Lower leg skin (tissue), 4 donors: ENCODE measurements around the gene SIL1. TPM values are rescaled to one million over a fixed set of nuclear protein-coding genes. Genes with fewer than 3 reads are reported as not detected.
"Not testable (repeated sequence)": the region's sequence is repeated elsewhere in the genome, so short reads cannot be mapped to it uniquely, and the experiment has no call there.

Experiments used
- DNase-seq, 2 donors: peaks; one replicate each; pipeline ENCODE4 v3.0.0-alpha.2; 2019; ENCODE audit warnings: low spot score in 2 of 2
- H3K4me3 ChIP-seq: fragments of 200-600 bp; sonication (generic); 2 replicates; pipeline ENCODE4 v1.5.1; 2017; ENCODE audit warnings: mild to moderate bottlenecking, low read depth; ENCODE audit not compliant: poor library complexity, severe bottlenecking
- POLR2A ChIP-seq, 2 donors: fragments of 450-650 bp; IDR thresholded peaks; one replicate each; pipeline ENCODE4 v1.6.1; 2016 to 2017; ENCODE audit warnings: antibody characterized with exemption in 2 of 2, mild to moderate bottlenecking in 1 of 2, moderate library complexity in 1 of 2
- WGBS, 2 donors: methylation state at CpG; one replicate each; pipeline ENCODE4 v1.1.5; 2018; 5-methylcytosine and 5-hydroxymethylcytosine counted together
- intact Hi-C: fragments of 100-400 bp; cut with DNase I; formaldehyde crosslinking; loops from one replicate; pipeline ENCODE4 v1.15.0; 2023; ENCODE audit warnings: low total_unique reads
- total RNA-seq, 4 donors: library from RNA; depleted of rRNA; stranded (reverse); fragments of >200 nt; gene quantifications; one replicate each; pipeline ENCODE4 v1.1.0, GENCODE V29; 2016
- TF ChIP-seq, protein P1 (sequence below), 3 donors: fragments of 450-650 bp; IDR thresholded peaks; one replicate each; pipeline ENCODE4 v1.5.1; 2016; ENCODE audit warnings: antibody characterized with exemption in 3 of 3, mild to moderate bottlenecking in 3 of 3, moderate library complexity in 2 of 3

Gene SIL1
- total RNA-seq, 4 donors from 2014 or later, result 35.1 to 45.4 (median 39.3) TPM

DNA sequence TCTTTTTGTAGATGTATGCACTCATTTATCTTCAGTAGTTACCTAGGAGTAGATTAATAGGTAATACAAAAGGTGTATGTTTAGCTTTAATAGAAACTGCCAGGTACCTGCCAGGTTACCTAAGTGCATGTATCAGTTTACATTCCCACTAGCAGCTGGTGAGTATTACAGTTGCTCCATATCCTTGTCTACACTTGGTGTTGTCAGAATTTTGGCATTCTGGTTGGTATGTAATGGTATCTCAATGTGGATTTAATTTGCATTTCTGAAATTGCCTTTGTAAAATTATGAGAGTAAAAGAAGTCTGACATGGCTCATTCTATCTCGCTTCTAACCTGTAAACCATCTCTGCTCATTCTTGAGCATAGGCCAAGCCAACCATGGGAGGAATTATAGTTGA, 38.3 kb upstream of the SIL1 start:
- WGBS, 2 donors, result 97 to 100% methylated on average over 1 of the region's 1 CpG

DNA sequence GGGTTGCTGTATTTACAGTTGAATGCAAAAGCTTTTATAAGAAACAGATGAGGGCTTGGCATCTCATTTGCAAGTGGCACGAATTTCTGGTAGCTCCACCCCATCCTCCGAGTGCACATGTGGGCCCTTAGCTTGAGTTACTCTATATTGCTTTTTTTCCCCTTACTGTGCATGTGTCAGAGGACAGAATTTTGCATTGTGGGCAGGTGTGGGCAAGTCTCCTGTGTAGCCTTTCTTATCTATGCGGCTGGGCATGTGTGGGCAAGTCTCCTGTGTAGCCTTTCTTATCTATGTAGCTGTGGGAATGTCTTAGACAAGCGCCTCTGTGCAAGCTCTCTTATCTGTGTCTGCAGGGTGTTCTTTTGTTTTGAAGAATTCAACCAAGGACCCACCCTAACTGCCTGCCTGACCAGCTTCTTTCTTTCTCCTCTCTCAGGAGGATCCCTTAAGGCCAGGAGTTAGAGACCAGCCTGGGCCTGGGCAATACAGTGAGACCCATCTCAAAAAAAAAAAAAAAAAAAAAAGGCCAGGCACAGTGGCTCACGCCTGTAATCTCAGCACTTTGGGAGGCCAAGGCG, 34.1 kb upstream of the SIL1 start:
- intact Hi-C loops, result no loop called here
- WGBS, 2 donors, result 50 to 61% methylated on average over 6 of the region's 6 CpGs
- no peak overlapping the region for H3K4me3 ChIP-seq
- DNase-seq, result peak in 1 of 2 donors; percentile 52
- no peak for TF ChIP-seq POLR2A (IDR thresholded peaks at IDR 0.05)
- TF ChIP-seq, protein P1, sequence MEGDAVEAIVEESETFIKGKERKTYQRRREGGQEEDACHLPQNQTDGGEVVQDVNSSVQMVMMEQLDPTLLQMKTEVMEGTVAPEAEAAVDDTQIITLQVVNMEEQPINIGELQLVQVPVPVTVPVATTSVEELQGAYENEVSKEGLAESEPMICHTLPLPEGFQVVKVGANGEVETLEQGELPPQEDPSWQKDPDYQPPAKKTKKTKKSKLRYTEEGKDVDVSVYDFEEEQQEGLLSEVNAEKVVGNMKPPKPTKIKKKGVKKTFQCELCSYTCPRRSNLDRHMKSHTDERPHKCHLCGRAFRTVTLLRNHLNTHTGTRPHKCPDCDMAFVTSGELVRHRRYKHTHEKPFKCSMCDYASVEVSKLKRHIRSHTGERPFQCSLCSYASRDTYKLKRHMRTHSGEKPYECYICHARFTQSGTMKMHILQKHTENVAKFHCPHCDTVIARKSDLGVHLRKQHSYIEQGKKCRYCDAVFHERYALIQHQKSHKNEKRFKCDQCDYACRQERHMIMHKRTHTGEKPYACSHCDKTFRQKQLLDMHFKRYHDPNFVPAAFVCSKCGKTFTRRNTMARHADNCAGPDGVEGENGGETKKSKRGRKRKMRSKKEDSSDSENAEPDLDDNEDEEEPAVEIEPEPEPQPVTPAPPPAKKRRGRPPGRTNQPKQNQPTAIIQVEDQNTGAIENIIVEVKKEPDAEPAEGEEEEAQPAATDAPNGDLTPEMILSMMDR (IDR thresholded peaks at IDR 0.05), result no peak

More for the DNA sequence above, 38.3 kb upstream of the SIL1 start:
- H3K4me3 ChIP-seq, result no peak overlapping the region
- TF ChIP-seq, protein P1 (IDR thresholded peaks at IDR 0.05), result no peak
- TF ChIP-seq POLR2A (IDR thresholded peaks at IDR 0.05), result no peak
- DNase-seq, result no peak
- intact Hi-C loops, result no loop called here

DNA sequence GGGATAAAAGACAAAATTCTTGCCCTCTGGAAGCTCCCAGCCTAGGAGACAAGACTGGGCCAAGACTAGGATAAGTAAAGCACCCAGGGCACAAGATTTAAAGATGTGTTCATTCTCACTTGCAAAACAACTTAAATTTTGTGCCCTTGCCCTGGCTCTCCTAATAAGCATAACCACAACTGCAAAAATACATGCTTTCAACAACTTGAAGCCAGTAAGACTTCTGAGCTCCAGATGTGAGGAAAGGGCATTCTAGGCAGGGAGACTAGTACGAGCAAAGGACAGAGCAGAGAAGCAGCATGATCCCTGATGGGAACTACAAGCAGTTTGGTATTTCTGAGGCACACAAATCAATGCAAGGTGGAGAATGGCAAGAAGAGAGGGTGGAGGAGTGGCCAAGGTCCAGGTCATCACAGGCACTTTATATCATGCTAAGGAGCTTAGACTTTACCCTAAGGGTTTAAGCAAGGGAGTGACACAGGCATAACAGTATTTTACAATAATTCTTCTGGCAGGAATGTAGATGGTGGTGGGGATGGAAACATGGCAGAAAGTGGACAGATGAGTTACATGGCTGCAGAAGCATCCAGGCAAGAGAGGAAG, 30.1 kb upstream of the SIL1 start:
- no peak for DNase-seq
- no peak overlapping the region for H3K4me3 ChIP-seq
- intact Hi-C loops, result no loop called here
- 82 to 84% methylated on average over 1 of the region's 1 CpG for WGBS, 2 donors
- TF ChIP-seq POLR2A (IDR thresholded peaks at IDR 0.05), result no peak
- TF ChIP-seq, protein P1 (IDR thresholded peaks at IDR 0.05), result no peak

DNA sequence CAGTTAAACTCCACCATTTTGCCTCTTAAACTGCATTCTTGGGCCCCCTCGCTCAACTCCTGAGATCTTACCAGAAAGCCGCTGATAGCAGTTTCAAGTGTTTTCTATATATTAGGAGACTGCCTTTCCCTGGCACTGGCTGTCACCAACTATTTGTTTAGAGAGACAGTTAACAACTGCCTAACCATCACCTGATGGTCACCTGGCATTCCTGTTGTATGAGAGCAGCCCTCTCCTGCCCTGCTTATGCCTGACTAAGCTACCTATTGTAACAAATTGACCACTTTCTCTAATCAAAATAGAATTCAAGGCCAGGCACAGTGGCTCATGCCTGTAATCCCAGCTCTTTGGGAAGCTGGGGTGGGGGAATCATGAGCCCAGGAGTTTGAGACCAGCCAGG, 28.0 kb upstream of the SIL1 start:
- DNase-seq, result no peak
- WGBS, 2 donors, result 97 to 100% methylated on average over 2 of the region's 2 CpGs

DNA sequence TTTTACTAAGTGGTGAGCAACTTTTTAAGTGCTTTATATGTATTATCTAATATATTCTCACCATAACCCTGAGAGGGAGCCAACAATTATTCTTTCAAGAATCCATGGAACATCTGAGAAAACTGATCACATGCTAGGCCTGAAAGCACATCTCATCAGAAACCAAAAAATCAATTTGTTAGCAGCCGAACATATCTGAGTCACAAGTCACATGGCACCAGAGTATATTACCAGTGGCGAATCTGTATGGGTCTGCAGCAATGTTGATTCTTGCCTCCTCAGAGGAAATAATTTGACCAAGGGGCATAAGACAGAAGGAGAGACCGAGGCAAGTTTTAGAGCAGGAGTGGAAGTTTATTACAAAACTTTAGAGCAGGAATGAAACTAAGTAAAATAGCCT, 25.3 kb upstream of the SIL1 start:
- intact Hi-C loops, result no loop called here
- no peak for DNase-seq
- no peak for TF ChIP-seq POLR2A (IDR thresholded peaks at IDR 0.05)
- TF ChIP-seq, protein P1 (IDR thresholded peaks at IDR 0.05), result no peak
- 62 to 76% methylated on average over 3 of the region's 3 CpGs for WGBS, 2 donors
- no peak overlapping the region for H3K4me3 ChIP-seq

More for the DNA sequence above, 28.0 kb upstream of the SIL1 start:
- intact Hi-C loops, result no loop called here
- H3K4me3 ChIP-seq, result no peak overlapping the region
- TF ChIP-seq, protein P1 (IDR thresholded peaks at IDR 0.05), result no peak
- TF ChIP-seq POLR2A (IDR thresholded peaks at IDR 0.05), result no peak

DNA sequence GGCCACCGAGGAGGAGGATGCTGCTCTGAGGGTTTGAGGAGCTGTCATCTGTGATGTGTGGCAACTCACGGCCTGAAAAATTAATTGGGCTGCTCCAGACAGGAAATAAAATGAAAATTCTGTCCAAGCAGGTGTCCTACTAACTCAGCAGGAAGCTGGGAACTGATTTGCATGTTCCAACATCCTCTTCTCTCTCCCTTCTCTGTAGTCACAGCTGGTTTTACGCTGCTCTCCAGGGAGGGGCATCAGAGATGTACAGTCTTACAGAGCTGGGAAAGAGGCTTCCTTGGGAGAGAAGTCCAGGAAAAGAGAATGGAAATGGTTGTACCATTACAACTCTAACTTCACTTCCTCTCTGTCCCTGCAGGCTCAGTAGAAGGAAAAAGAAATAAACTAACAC, 24.2 kb upstream of the SIL1 start:
- WGBS, 2 donors, result 32 to 49% methylated on average over 3 of the region's 3 CpGs
- no peak overlapping the region for H3K4me3 ChIP-seq
- intact Hi-C loops, result no loop called here
- TF ChIP-seq, protein P1 (IDR thresholded peaks at IDR 0.05), result no peak
- no peak for TF ChIP-seq POLR2A (IDR thresholded peaks at IDR 0.05)
- DNase-seq, result no peak

DNA sequence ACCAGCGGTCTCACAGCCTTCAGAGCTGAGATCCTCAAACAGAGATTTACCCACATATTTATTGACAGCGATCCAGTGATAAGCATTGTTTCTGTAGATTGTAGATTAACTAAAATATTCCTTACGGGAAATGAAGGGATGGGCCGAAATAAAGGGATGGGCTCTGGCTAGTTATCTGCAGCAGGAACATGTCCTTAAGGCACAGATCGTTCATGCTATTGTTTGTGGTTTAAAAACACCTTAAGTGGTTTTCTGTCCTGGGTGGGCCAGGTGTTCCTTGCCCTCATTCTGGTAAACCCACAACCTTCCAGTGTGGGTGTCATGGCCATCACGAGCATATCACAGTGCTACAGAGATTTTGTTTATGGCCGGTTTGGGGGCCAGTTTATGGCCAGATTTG, 19.9 kb upstream of the SIL1 start:
- not testable (repeated sequence) for H3K4me3 ChIP-seq

More for the DNA sequence above, 19.9 kb upstream of the SIL1 start:
- intact Hi-C loops, DNase-seq: not testable (repeated sequence)
- 82 to 93% methylated on average over 7 of the region's 7 CpGs for WGBS, 2 donors
